Mesenchymal stem cell (in vitro differentiated cells and primary cell): Measurements from ENCODE around the gene LLGL1. TPM values are rescaled to one million over a fixed set of nuclear protein-coding genes. Genes with fewer than 3 reads are reported as not detected.

Experiments used
- DNase-seq: peaks from one replicate; pipeline ENCODE4 v3.0.0-alpha.2; 2013
- H2AFZ ChIP-seq: one replicate; pipeline ENCODE4 v1.6.1; 2013; ENCODE audit warnings: low read depth, mild to moderate bottlenecking, control low read depth, inconsistent platforms, low read length, moderate library complexity
- H2AK5ac ChIP-seq: 2 replicates; pipeline ENCODE4 v1.6.1; 2013; ENCODE audit warnings: low read length, moderate library complexity, mild to moderate bottlenecking, inconsistent platforms; ENCODE audit not compliant: severe bottlenecking
- H2BK120ac ChIP-seq: one replicate; pipeline ENCODE4 v1.6.1; 2013; ENCODE audit warnings: low read depth, mild to moderate bottlenecking, inconsistent platforms, low read length, moderate library complexity
- H2BK12ac ChIP-seq, 2 experiments: one replicate each; pipeline ENCODE4 v1.6.1; 2013; ENCODE audit warnings: inconsistent platforms in 2 of 2, low read length in 2 of 2, mild to moderate bottlenecking in 2 of 2, moderate library complexity in 2 of 2, control low read depth in 1 of 2
- H2BK15ac ChIP-seq: one replicate; pipeline ENCODE4 v1.6.1; 2013; ENCODE audit warnings: mild to moderate bottlenecking, low read depth, inconsistent platforms; ENCODE audit not compliant: poor library complexity, severe bottlenecking
- H2BK5ac ChIP-seq: 2 replicates; pipeline ENCODE4 v1.6.1; 2013; ENCODE audit warnings: low read depth, mild to moderate bottlenecking, low read length, control low read depth, inconsistent platforms; ENCODE audit not compliant: poor library complexity, severe bottlenecking
- H3K14ac ChIP-seq, 2 experiments: one replicate each; pipeline ENCODE4 v1.6.1; 2013; ENCODE audit warnings: inconsistent platforms in 2 of 2, low read length in 2 of 2, control low read depth in 1 of 2, mild to moderate bottlenecking in 1 of 2, moderate library complexity in 1 of 2
- H3K18ac ChIP-seq, 2 experiments: one replicate each; pipeline ENCODE4 v1.6.1; 2013; ENCODE audit warnings: inconsistent platforms in 2 of 2, low read length in 2 of 2, control low read depth in 1 of 2, low read depth in 1 of 2, mild to moderate bottlenecking in 1 of 2
- H3K23ac ChIP-seq, 2 experiments: one replicate each; pipeline ENCODE4 v1.6.1; 2013; ENCODE audit warnings: inconsistent platforms in 2 of 2, low read length in 2 of 2, mild to moderate bottlenecking in 2 of 2, moderate library complexity in 2 of 2, control low read depth in 1 of 2
- H3K27ac ChIP-seq: 2 replicates; pipeline ENCODE4 v1.5.1; 2013; ENCODE audit warnings: mild to moderate bottlenecking, moderate library complexity, low read length, control low read depth, inconsistent platforms; ENCODE audit not compliant: poor library complexity, severe bottlenecking
- H3K27me3 ChIP-seq, 2 experiments: 2 replicates each; pipeline versions ENCODE4 v1.6.1 to v1.7.0; 2013; ENCODE audit warnings: low read length in 2 of 2, mild to moderate bottlenecking in 2 of 2, moderate library complexity in 2 of 2, control low read depth in 1 of 2, inconsistent platforms in 1 of 2; ENCODE audit not compliant: control insufficient read depth in 1 of 2, insufficient read depth in 1 of 2
- H3K36me3 ChIP-seq, 2 experiments: 2 replicates each; pipeline versions ENCODE4 v1.6.1 to v1.7.0; 2013; ENCODE audit warnings: low read length in 2 of 2, control low read depth in 1 of 2, inconsistent platforms in 1 of 2, low read depth in 1 of 2, mild to moderate bottlenecking in 1 of 2; ENCODE audit not compliant: insufficient read depth in 2 of 2, control insufficient read depth in 1 of 2
- H3K4ac ChIP-seq, 2 experiments: one replicate each; pipeline ENCODE4 v1.6.1; 2013; ENCODE audit warnings: inconsistent platforms in 2 of 2, low read length in 2 of 2, mild to moderate bottlenecking in 2 of 2, moderate library complexity in 2 of 2, control low read depth in 1 of 2, low read depth in 1 of 2
- H3K4me1 ChIP-seq: 2 replicates; pipeline ENCODE4 v1.6.1; 2013; ENCODE audit warnings: low read depth, low read length, control low read depth; ENCODE audit not compliant: control insufficient read depth, insufficient read depth
- H3K4me2 ChIP-seq: 2 replicates; pipeline ENCODE4 v1.6.1; 2013; ENCODE audit warnings: low read length, mild to moderate bottlenecking, inconsistent platforms; ENCODE audit not compliant: poor library complexity, severe bottlenecking
- H3K4me3 ChIP-seq, 2 experiments: 2 replicates each; pipeline versions ENCODE4 v1.5.1 to v1.7.0; 2013; ENCODE audit warnings: low read length in 2 of 2, mild to moderate bottlenecking in 2 of 2, control low read depth in 1 of 2, low read depth in 1 of 2; ENCODE audit not compliant: insufficient read depth in 1 of 2
- H3K79me1 ChIP-seq: replicated peaks from 2 replicates; pipeline ENCODE4 v1.6.1; 2013; ENCODE audit warnings: mild to moderate bottlenecking, control low read depth, low read length, inconsistent platforms; ENCODE audit not compliant: poor library complexity, severe bottlenecking
- H3K9ac ChIP-seq: 2 replicates; pipeline ENCODE4 v1.7.0; 2013; ENCODE audit warnings: mild to moderate bottlenecking, low read length, moderate library complexity
- H3K9me3 ChIP-seq: 2 replicates; pipeline ENCODE4 v1.7.0; 2013; ENCODE audit warnings: mild to moderate bottlenecking, low read length; ENCODE audit not compliant: control insufficient read depth
- H4K8ac ChIP-seq: one replicate; pipeline ENCODE4 v1.6.1; 2013; ENCODE audit warnings: inconsistent platforms, mild to moderate bottlenecking, low read length, moderate library complexity
- H4K91ac ChIP-seq: one replicate; pipeline ENCODE4 v1.6.1; 2013; ENCODE audit warnings: mild to moderate bottlenecking, low read length, inconsistent platforms
- WGBS: methylation state at CpG from one replicate; pipeline ENCODE4 v1.1.7; 2013; ENCODE audit warnings: mixed read lengths; 5-methylcytosine and 5-hydroxymethylcytosine counted together
- polyA plus RNA-seq, 2 experiments: library from polyadenylated mRNA; stranded (reverse); fragments of 200-250 nt; gene quantifications; one replicate each; pipeline ENCODE4 v1.2.3, GENCODE V29; 2013

Gene LLGL1
- polyA plus RNA-seq (2013, experiment 1 of 2), result 13.5 TPM
- polyA plus RNA-seq (2013, experiment 2 of 2), result 13.0 TPM

GRCh38 chr17:18225121-18225641 lies at the start of gene LLGL1:
Gene LLGL1, plus strand, starts transcription at chr17:18225635. Its CDS starts 48 bp downstream, at chr17:18225683.
- peak within 1 kb of the TSS; percentile 90 for H2BK120ac ChIP-seq
- peak within 1 kb of the TSS; percentile 72 to 83 for H3K18ac ChIP-seq
- peak within 1 kb of the TSS; percentile 95 for H3K9ac ChIP-seq
- no peaks in the 10 kb centered on the region for H3K9me3 ChIP-seq
- H4K8ac ChIP-seq, result peak within 1 kb of the TSS; percentile 99
- H2BK15ac ChIP-seq, result peak within 1 kb of the TSS; percentile 95
- peak within 1 kb of the TSS; percentile 28 to 75 for H2BK12ac ChIP-seq
- peak within 1 kb of the TSS; percentile 77 to 98 for H3K4me3 ChIP-seq
- H2AK5ac ChIP-seq, result no peak within 1 kb of the TSS
- H2AFZ ChIP-seq, result peak within 1 kb of the TSS; percentile 73
- peak within 1 kb of the TSS; percentile 88 for H4K91ac ChIP-seq
- peaks cover 31% of the 10 kb centered on the region for H3K79me1 ChIP-seq
- DNase-seq, result peak; percentile 93
- H3K4me1 ChIP-seq, result peaks cover 34% of the 10 kb centered on the region
- H3K27ac ChIP-seq, result peak within 1 kb of the TSS; percentile 20
- peak within 1 kb of the TSS in 1 of 2 experiments; percentile 2 for H3K14ac ChIP-seq
- peaks cover 0 to 5% of the 10 kb centered on the region in 2 experiments for H3K36me3 ChIP-seq
- WGBS, result under 1% methylated on average over 53 of the region's 60 CpGs
- no peaks in the 10 kb centered on the region for H3K27me3 ChIP-seq
- H3K4ac ChIP-seq, result peak within 1 kb of the TSS; percentile 70 to 75
- no peak within 1 kb of the TSS for H2BK5ac ChIP-seq
- H3K23ac ChIP-seq, result peak within 1 kb of the TSS in 1 of 2 experiments; percentile 54
- H3K4me2 ChIP-seq, result peak within 1 kb of the TSS; percentile 90

- Histone ChIP-seq H3K4me2 (no peak overlapping the region), H2BK12ac (no peak overlapping the region), H4K91ac (no peak overlapping the region), H2AFZ (no peak overlapping the region), H3K79me1 (no peaks in the 10 kb centered on the region), H3K4me3 (no peak overlapping the region), H2BK120ac (no peak overlapping the region), H3K36me3 (no peaks in the 10 kb centered on the region), H3K4me1 (no peaks in the 10 kb centered on the region), H3K9ac (no peak overlapping the region), H3K14ac (no peak overlapping the region), H2AK5ac (no peak overlapping the region), H4K8ac (no peak overlapping the region), H3K4ac (no peak overlapping the region), H3K18ac (no peak overlapping the region), H2BK5ac (no peak overlapping the region), H3K9me3 (no peaks in the 10 kb centered on the region), H3K27me3 (peaks cover 0 to 4% of the 10 kb centered on the region in 2 experiments), H3K27ac (no peak overlapping the region), H3K23ac (no peak overlapping the region), H2BK15ac (no peak overlapping the region)
- 86% methylated on average over 7 of the region's 7 CpGs for WGBS
- no peak for DNase-seq
Observed at GRCh38 chr17:18176176-18176575, 49.3 kb upstream of the LLGL1 start.

- no peak overlapping the region for H2BK12ac ChIP-seq
- H3K4ac ChIP-seq, result no peak overlapping the region
- no peak overlapping the region for H2BK5ac ChIP-seq
- H3K4me3 ChIP-seq, result no peak overlapping the region
- no peak overlapping the region for H3K9ac ChIP-seq
- H3K23ac ChIP-seq, result no peak overlapping the region
- H3K4me2 ChIP-seq, result no peak overlapping the region
- H3K18ac ChIP-seq, result no peak overlapping the region
- H4K8ac ChIP-seq, result no peak overlapping the region
- H2BK15ac ChIP-seq, result no peak overlapping the region
- H3K14ac ChIP-seq, result no peak overlapping the region
- H3K27ac ChIP-seq, result no peak overlapping the region
- H3K36me3 ChIP-seq, result no peaks in the 10 kb centered on the region
- H2AFZ ChIP-seq, result no peak overlapping the region
- no peaks in the 10 kb centered on the region for H3K27me3 ChIP-seq
- H2AK5ac ChIP-seq, result no peak overlapping the region
- no peaks in the 10 kb centered on the region for H3K9me3 ChIP-seq
- H2BK120ac ChIP-seq, result no peak overlapping the region
- no peak overlapping the region for H4K91ac ChIP-seq
- H3K4me1 ChIP-seq, result peaks cover 2% of the 10 kb centered on the region
- H3K79me1 ChIP-seq, result peaks cover 2% of the 10 kb centered on the region
- DNase-seq, result no peak
Observed at GRCh38 chr17:18177133-18177532, 48.3 kb upstream of the LLGL1 start.

GRCh38 chr17:18177722-18178121 lies 47.7 kb upstream of the LLGL1 start:
- Histone ChIP-seq H3K4me1 (peaks cover 7% of the 10 kb centered on the region), H3K4me2 (no peak overlapping the region), H4K8ac (no peak overlapping the region), H3K4ac (no peak overlapping the region), H2BK5ac (no peak overlapping the region), H2BK12ac (no peak overlapping the region), H3K27me3 (no peaks in the 10 kb centered on the region), H2AFZ (no peak overlapping the region), H2AK5ac (no peak overlapping the region), H4K91ac (no peak overlapping the region), H3K27ac (no peak overlapping the region), H3K79me1 (peaks cover 2% of the 10 kb centered on the region), H3K14ac (no peak overlapping the region), H3K9me3 (no peaks in the 10 kb centered on the region), H3K23ac (no peak overlapping the region), H2BK15ac (no peak overlapping the region), H2BK120ac (no peak overlapping the region), H3K9ac (no peak overlapping the region), H3K4me3 (no peak overlapping the region), H3K18ac (no peak overlapping the region), H3K36me3 (no peaks in the 10 kb centered on the region)
- DNase-seq, result no peak
- 98% methylated on average over 7 of the region's 8 CpGs for WGBS
